Stomach (tissue), 9 donors: ENCODE data around the gene SPOCK2. TPM values are rescaled to one million over a fixed set of nuclear protein-coding genes. Genes with fewer than 3 reads are reported as not detected.
"Not testable (repeated sequence)": the region's sequence is repeated elsewhere in the genome, so short reads cannot be mapped to it uniquely, and the experiment has no call there.

ENCODE experiments used
- DNase-seq, 2 donors: peaks; one replicate each; pipeline versions ENCODE4 v3.0.0 to v3.0.0-alpha.2; 2013 to 2019
- H3K27ac ChIP-seq, 5 donors: fragments of 200-600 bp in 4 of 5; sonication (generic) in 4 of 5; one replicate each; pipeline ENCODE4 v1.5.1; 2013 to 2019; ENCODE audit warnings: mild to moderate bottlenecking in 1 of 5, moderate library complexity in 1 of 5
- H3K27me3 ChIP-seq, 3 donors: fragments of 200-600 bp; sonication (generic); one replicate each; pipeline ENCODE4 v1.5.1; 2017 to 2019; ENCODE audit warnings: mixed run types in 1 of 3
- H3K36me3 ChIP-seq, 4 donors: fragments of 200-600 bp; sonication (generic); 1 replicate in 3 of 4; 2 replicates in 1 of 4; pipeline ENCODE4 v1.5.1; 2016 to 2019
- H3K4me1 ChIP-seq, 4 donors: fragments of 200-600 bp; sonication (generic); one replicate each; pipeline ENCODE4 v1.5.1; 2016 to 2019
- H3K4me3 ChIP-seq, 4 donors: fragments of 200-600 bp; sonication (generic) in 3 of 4; one replicate each; pipeline ENCODE4 v1.5.1; 2016 to 2019; ENCODE audit warnings: mild to moderate bottlenecking in 1 of 4
- H3K9me3 ChIP-seq, 4 donors: fragments of 200-600 bp; sonication (generic); one replicate each; pipeline ENCODE4 v1.5.1; 2016 to 2019
- CTCF ChIP-seq, 7 experiments: fragments of 450-650 bp in 4 of 7; fragments of 200-600 bp in 3 of 7; sonication (generic) in 3 of 7; IDR thresholded peaks; one replicate each; pipeline ENCODE4 v1.5.1; 2016 to 2019; ENCODE audit warnings: antibody characterized with exemption in 7 of 7, control low read depth in 2 of 7, mild to moderate bottlenecking in 1 of 7
- EP300 ChIP-seq: sonication (generic); formaldehyde crosslinking; IDR thresholded peaks from one replicate; pipeline ENCODE4 v1.6.1; 2017; ENCODE audit warnings: antibody characterized with exemption
- POLR2A ChIP-seq, 4 donors: fragments of 450-650 bp; IDR thresholded peaks; one replicate each; pipeline ENCODE4 v1.6.1; 2016; ENCODE audit warnings: antibody characterized with exemption in 4 of 4, control low read depth in 2 of 4, mild to moderate bottlenecking in 1 of 4, moderate library complexity in 1 of 4
- POLR2AphosphoS5 ChIP-seq, 3 donors: sonication (generic); formaldehyde crosslinking; IDR thresholded peaks; one replicate each; pipeline ENCODE4 v1.6.1; 2016; ENCODE audit warnings: antibody characterized with exemption in 3 of 3
- WGBS, 5 donors: extraction: QIAGEN DNeasy Blood & Tissue Kit in 3 of 5; methylation state at CpG; one replicate each; pipeline versions ENCODE4 v1.1.5 to v1.1.7; 2013 to 2018; 5-methylcytosine and 5-hydroxymethylcytosine counted together
- intact Hi-C: fragments of 100-400 bp; cut with DNase I; formaldehyde crosslinking; loops from one replicate; pipeline ENCODE4 v1.15.1; 2023; ENCODE audit warnings: low total_unique reads
- polyA plus RNA-seq, 3 donors: library from polyadenylated mRNA; stranded (reverse); fragments of 200-250 nt; gene quantifications; one replicate each; pipeline ENCODE4 v1.2.3, GENCODE V29; 2013
- total RNA-seq, 5 donors: library from RNA; depleted of rRNA; stranded (reverse); fragments of >200 nt; gene quantifications; one replicate each; pipeline versions ENCODE4 v1.1.0 to v1.2.3, GENCODE V29; 2014 to 2016
- donor health status: healthy with polysubstance abuse.
- donor health status: Bipolar disorder and iron deficiency.
- donor health status: healthy.

The SPOCK2 gene
- total and polyA plus RNA-seq, 8 donors: 1.1 to 31.7 (median 4.2) TPM

- no peak overlapping the region for H3K27ac ChIP-seq
- H3K4me3 ChIP-seq: no peak overlapping the region
- TF ChIP-seq POLR2A (IDR thresholded peaks at IDR 0.05): no peak
- TF ChIP-seq CTCF (IDR thresholded peaks at IDR 0.05): no peak
- TF ChIP-seq POLR2AphosphoS5 (IDR thresholded peaks at IDR 0.05): no peak
- TF ChIP-seq EP300: no peak
- no peaks in the 10 kb centered on the region for H3K27me3 ChIP-seq
- DNase-seq: no peak
- intact Hi-C loops: no loop called here
- H3K36me3 ChIP-seq: peaks cover 0 to 3% (median 0%) of the 10 kb centered on the region in 4 donors
- 75 to 93% (median 83%) methylated on average over 8 of the region's 8 CpGs for WGBS, 5 donors
- peaks cover 0 to 12% (median 3%) of the 10 kb centered on the region in 4 donors for H3K4me1 ChIP-seq
- no peaks in the 10 kb centered on the region for H3K9me3 ChIP-seq
These were observed 21.3 kb upstream of the SPOCK2 start for GRCh38 chr10:72109636-72110157.

- Histone ChIP-seq H3K4me1 (peaks cover 0 to 13% (median 6%) of the 10 kb centered on the region in 4 donors), H3K27ac (no peak overlapping the region), H3K36me3 (peaks cover 0 to 3% (median 0%) of the 10 kb centered on the region in 4 donors), H3K27me3 (no peaks in the 10 kb centered on the region), H3K9me3 (no peaks in the 10 kb centered on the region), H3K4me3 (no peak overlapping the region)
- WGBS, 5 donors: 6 to 35% (median 24%) methylated on average over 1 of the region's 1 CpG
- TF ChIP-seq CTCF (IDR thresholded peaks at IDR 0.05) (no peak), POLR2AphosphoS5 (IDR thresholded peaks at IDR 0.05) (no peak), POLR2A (IDR thresholded peaks at IDR 0.05) (no peak), EP300 (no peak)
- peak in 1 of 2 donors; percentile 22 for DNase-seq
- intact Hi-C loops: no loop called here
These were observed 20.7 kb upstream of the SPOCK2 start for GRCh38 chr10:72108830-72109635.

GRCh38 chr10:72108004-72108370 lies 19.6 kb upstream of the SPOCK2 start:
- peaks cover 0 to 13% (median 3%) of the 10 kb centered on the region in 4 donors for H3K4me1 ChIP-seq
- DNase-seq, intact Hi-C loops, H3K27ac ChIP-seq, H3K27me3 ChIP-seq, H3K9me3 ChIP-seq, H3K4me3 ChIP-seq, H3K36me3 ChIP-seq: not testable (repeated sequence)
- 93 to 100% (median 98%) methylated on average over 3 of the region's 3 CpGs for WGBS, 5 donors

- H3K27ac ChIP-seq: no peak overlapping the region
- no peaks in the 10 kb centered on the region for H3K27me3 ChIP-seq
- H3K9me3 ChIP-seq: no peaks in the 10 kb centered on the region
- intact Hi-C loops: no loop called here
- no peak for DNase-seq
- TF ChIP-seq CTCF (IDR thresholded peaks at IDR 0.05) (no peak), POLR2A (IDR thresholded peaks at IDR 0.05) (no peak), POLR2AphosphoS5 (IDR thresholded peaks at IDR 0.05) (no peak), EP300 (no peak)
- peaks cover 0 to 13% (median 3%) of the 10 kb centered on the region in 4 donors for H3K4me1 ChIP-seq
- no peak overlapping the region for H3K4me3 ChIP-seq
- WGBS, 5 donors: 56 to 67% (median 59%) methylated on average over 3 of the region's 3 CpGs
- H3K36me3 ChIP-seq: peaks cover 0 to 9% (median 5%) of the 10 kb centered on the region in 4 donors
These were observed 19.1 kb upstream of the SPOCK2 start for GRCh38 chr10:72107325-72108003.
